A673 (cell line): Measurements from ENCODE around the gene PLPP2. TPM values are rescaled to one million over a fixed set of nuclear protein-coding genes. Genes with fewer than 3 reads are reported as not detected.
A peak's percentile ranks its signal among the peaks of the same experiment; 100 is the strongest.

ENCODE experiments used
- Bru-seq: library from RNA; stranded (reverse); fragments of 400-500 nt; gene quantifications from one replicate; lab custom pipeline; 2021; lab: Mats Ljungman, UMichigan
- BruChase-seq, 2 experiments: library from RNA; stranded (reverse); fragments of 400-500 nt; gene quantifications; one replicate each; lab custom pipeline; 2021; lab: Mats Ljungman, UMichigan
- BruUV-seq: library from RNA; stranded (reverse); fragments of 400-500 nt; replicated peaks from 2 replicates; lab custom pipeline; 2021; lab: Mats Ljungman, UMichigan
- CTCF ChIA-PET: fragments of 300-600 bp; sonication (Branson Sonifier 250); formaldehyde crosslinking; loops from one replicate; lab custom pipeline; 2022; ENCODE audit warnings: antibody characterized with exemption; lab: Charles Lee
- POLR2A ChIA-PET: fragments of 300-600 bp; sonication (Branson Sonifier 250); formaldehyde crosslinking; loops from one replicate; lab custom pipeline; 2022; ENCODE audit warnings: antibody characterized with exemption; ENCODE audit not compliant: low non-redundant PET; lab: Charles Lee
- DNase-seq: peaks from one replicate; pipeline ENCODE4 v3.0.0-alpha.2; 2015; ENCODE audit warnings: low spot score
- H3K27ac ChIP-seq: fragments of 200-600 bp; sonication (generic); 2 replicates; pipeline ENCODE4 v1.5.1; 2016; ENCODE audit warnings: mixed run types, low read depth, mild to moderate bottlenecking, mixed read lengths, antibody characterized with exemption, low read length; ENCODE audit not compliant: poor library complexity, severe bottlenecking
- H3K27me3 ChIP-seq: fragments of 200-600 bp; sonication (generic); replicated peaks from 2 replicates; pipeline ENCODE4 v1.6.1; 2017; ENCODE audit warnings: mixed run types, low read depth, mild to moderate bottlenecking, mixed read lengths, antibody characterized with exemption, low read length; ENCODE audit not compliant: insufficient read depth, poor library complexity
- H3K36me3 ChIP-seq: fragments of 200-600 bp; sonication (generic); 2 replicates; pipeline ENCODE4 v1.6.1; 2016; ENCODE audit warnings: mixed run types, mild to moderate bottlenecking, mixed read lengths, antibody characterized with exemption, low read length; ENCODE audit not compliant: insufficient read depth, poor library complexity, severe bottlenecking
- H3K4me1 ChIP-seq: fragments of 200-600 bp; sonication (generic); 2 replicates; pipeline ENCODE4 v1.6.1; 2017; ENCODE audit warnings: mixed run types, mild to moderate bottlenecking, mixed read lengths, antibody characterized with exemption, low read length; ENCODE audit not compliant: insufficient read depth, poor library complexity, severe bottlenecking
- H3K4me3 ChIP-seq: fragments of 200-600 bp; sonication (generic); 2 replicates; pipeline ENCODE4 v1.5.1; 2016; ENCODE audit warnings: low read depth, mixed run types, mild to moderate bottlenecking, mixed read lengths, low read length; ENCODE audit not compliant: poor library complexity, severe bottlenecking
- H3K9me3 ChIP-seq: fragments of 200-600 bp; sonication (generic); 2 replicates; pipeline ENCODE4 v1.6.1; 2016; ENCODE audit warnings: mixed run types, low read depth, mild to moderate bottlenecking, mixed read lengths, antibody characterized with exemption, low read length; ENCODE audit not compliant: poor library complexity, severe bottlenecking
- EZH2 ChIP-seq: fragments of 200-600 bp; sonication (generic); IDR thresholded peaks from 2 replicates; pipeline ENCODE4 v1.6.1; 2017; ENCODE audit warnings: borderline replicate concordance, low read depth, mild to moderate bottlenecking, mixed read lengths, antibody characterized with exemption, low read length; ENCODE audit not compliant: poor library complexity, severe bottlenecking
- intact Hi-C: fragments of 100-400 bp; cut with micrococcal nuclease; formaldehyde crosslinking; loops from one replicate; pipeline ENCODE4 v1.10.0; 2022; ENCODE audit not compliant: unreplicated experiment
- long read RNA-seq: library from polyadenylated mRNA; stranded (forward); transcript quantifications from one replicate; pipeline ENCODE4 v2.0.0, GENCODE V29; 2022
- total RNA-seq: library from RNA; stranded (reverse); gene quantifications from 2 replicates; pipeline ENCODE4 v1.2.3, GENCODE V29; 2021
- TF ChIP-seq, protein P1 (sequence below): fragments of 300-800, 200-600 bp; sonication (generic); conservative IDR thresholded peaks from 2 replicates; pipeline ENCODE4 v1.5.1; 2017; ENCODE audit warnings: low read depth, mild to moderate bottlenecking, antibody characterized with exemption, low read length, moderate library complexity, mixed read lengths

The PLPP2 gene
- total RNA-seq, result 2.6 and 3.1 TPM in 2 replicates
- percentile 27 among the genes with signal in this experiment for Bru-seq, nascent RNA
- percentile 31 among the genes with signal in this experiment for BruChase-seq, experiment 1, labeled RNA remaining after a 2-hour chase
- percentile 40 among the genes with signal in this experiment for BruChase-seq, experiment 2, labeled RNA remaining after a 6-hour chase
- long read RNA-seq, partial matches to known transcripts, result 0 of 3 reads
- long read RNA-seq, other reads (novel, unspliced or antisense), result 0 of 3 reads

GRCh38 chr19:291006-291521 is at the start of gene PLPP2:
Gene PLPP2, minus strand, starts transcription at chr19:291403. Its CDS starts 67 bp downstream, at chr19:291336.
- H3K9me3 ChIP-seq, result no peaks in the 10 kb centered on the region
- ChIA-PET POLR2A (no interaction called here), CTCF (no interaction called here)
- H3K36me3 ChIP-seq, result no peaks in the 10 kb centered on the region
- TF ChIP-seq, protein P1, sequence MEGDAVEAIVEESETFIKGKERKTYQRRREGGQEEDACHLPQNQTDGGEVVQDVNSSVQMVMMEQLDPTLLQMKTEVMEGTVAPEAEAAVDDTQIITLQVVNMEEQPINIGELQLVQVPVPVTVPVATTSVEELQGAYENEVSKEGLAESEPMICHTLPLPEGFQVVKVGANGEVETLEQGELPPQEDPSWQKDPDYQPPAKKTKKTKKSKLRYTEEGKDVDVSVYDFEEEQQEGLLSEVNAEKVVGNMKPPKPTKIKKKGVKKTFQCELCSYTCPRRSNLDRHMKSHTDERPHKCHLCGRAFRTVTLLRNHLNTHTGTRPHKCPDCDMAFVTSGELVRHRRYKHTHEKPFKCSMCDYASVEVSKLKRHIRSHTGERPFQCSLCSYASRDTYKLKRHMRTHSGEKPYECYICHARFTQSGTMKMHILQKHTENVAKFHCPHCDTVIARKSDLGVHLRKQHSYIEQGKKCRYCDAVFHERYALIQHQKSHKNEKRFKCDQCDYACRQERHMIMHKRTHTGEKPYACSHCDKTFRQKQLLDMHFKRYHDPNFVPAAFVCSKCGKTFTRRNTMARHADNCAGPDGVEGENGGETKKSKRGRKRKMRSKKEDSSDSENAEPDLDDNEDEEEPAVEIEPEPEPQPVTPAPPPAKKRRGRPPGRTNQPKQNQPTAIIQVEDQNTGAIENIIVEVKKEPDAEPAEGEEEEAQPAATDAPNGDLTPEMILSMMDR, result no peak
- no peak for TF ChIP-seq EZH2
- intact Hi-C loops, result no loop called here
- BruUV-seq, result no TSS peak
- no peak for DNase-seq
- peaks cover 8% of the 10 kb centered on the region for H3K4me1 ChIP-seq
- no peak within 1 kb of the TSS for H3K27ac ChIP-seq
- peak within 1 kb of the TSS; percentile 37 for H3K4me3 ChIP-seq
- peaks cover 32% of the 10 kb centered on the region for H3K27me3 ChIP-seq

GRCh38 chr19:340620-341385 is 49.6 kb upstream of the PLPP2 start:
- ChIA-PET CTCF (no interaction called here), POLR2A (no interaction called here)
- BruUV-seq, result no TSS peak
- peaks cover 4% of the 10 kb centered on the region for H3K36me3 ChIP-seq
- H3K27me3 ChIP-seq, result no peaks in the 10 kb centered on the region
- no peak overlapping the region for H3K27ac ChIP-seq
- TF ChIP-seq, protein P1, result no peak
- TF ChIP-seq EZH2, result no peak
- H3K9me3 ChIP-seq, result no peaks in the 10 kb centered on the region
- intact Hi-C loops, result no loop called here
- peaks cover 26% of the 10 kb centered on the region for H3K4me1 ChIP-seq
- no peak for DNase-seq
- no peak overlapping the region for H3K4me3 ChIP-seq

DNA sequence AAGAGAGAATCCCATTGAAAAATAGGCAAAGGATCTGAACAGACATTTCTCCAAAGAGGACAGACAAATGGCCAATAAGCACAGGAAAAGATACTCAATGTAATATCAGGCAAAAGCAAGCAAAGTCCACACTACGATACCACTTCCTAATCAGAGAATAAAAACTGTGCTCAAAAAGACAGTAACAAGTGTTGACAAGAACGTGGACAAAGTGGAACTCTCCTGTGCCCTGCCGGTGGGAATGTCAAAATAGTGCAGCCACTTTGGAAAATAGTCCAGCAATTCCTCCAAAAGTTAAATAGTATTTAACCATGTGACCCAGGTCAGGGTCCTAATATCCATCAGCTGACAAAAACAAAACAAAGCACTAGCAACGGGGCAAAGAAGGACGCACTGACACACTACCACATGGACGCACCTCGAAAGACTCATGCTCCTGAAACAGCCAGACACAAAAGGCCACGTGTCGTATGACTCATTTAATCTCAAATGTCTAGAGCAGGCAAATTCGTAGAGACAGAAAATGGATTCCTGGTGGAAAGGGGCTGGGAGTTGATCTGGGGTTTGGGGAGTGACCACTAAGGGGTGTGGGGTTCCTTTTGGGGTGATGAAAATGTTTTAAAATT is 48.2 kb upstream of the PLPP2 start:
- ChIA-PET CTCF (no interaction called here), POLR2A (no interaction called here)
- Histone ChIP-seq H3K27me3 (no peaks in the 10 kb centered on the region), H3K4me3 (no peak overlapping the region), H3K27ac (no peak overlapping the region), H3K9me3 (no peaks in the 10 kb centered on the region), H3K4me1 (peaks cover 18% of the 10 kb centered on the region), H3K36me3 (peaks cover 5% of the 10 kb centered on the region)
- no peak for DNase-seq
- BruUV-seq, result no TSS peak
- intact Hi-C loops, result no loop called here
- TF ChIP-seq EZH2, result no peak
- TF ChIP-seq, protein P1, result no peak
